Muscle of arm (tissue), 12 donors: ENCODE data around the gene PTX4. TPM values are rescaled to one million over a fixed set of nuclear protein-coding genes. Genes with fewer than 3 reads are reported as not detected.

Source experiments
- DNase-seq: peaks from one replicate; pipeline ENCODE4 v3.0.0-alpha.2; 2013
- polyA plus RNA-seq, 12 donors: library from polyadenylated mRNA; unstranded; fragments of 120-200 nt; gene quantifications; one replicate each; pipeline ENCODE4 v1.2.1, GENCODE V29; 2013; ENCODE audit not compliant: insufficient read length in 12 of 12

The PTX4 gene
- polyA plus RNA-seq, 12 donors = 0.32 to 1.1 (median 0.49) TPM; not detected in 2

DNA sequence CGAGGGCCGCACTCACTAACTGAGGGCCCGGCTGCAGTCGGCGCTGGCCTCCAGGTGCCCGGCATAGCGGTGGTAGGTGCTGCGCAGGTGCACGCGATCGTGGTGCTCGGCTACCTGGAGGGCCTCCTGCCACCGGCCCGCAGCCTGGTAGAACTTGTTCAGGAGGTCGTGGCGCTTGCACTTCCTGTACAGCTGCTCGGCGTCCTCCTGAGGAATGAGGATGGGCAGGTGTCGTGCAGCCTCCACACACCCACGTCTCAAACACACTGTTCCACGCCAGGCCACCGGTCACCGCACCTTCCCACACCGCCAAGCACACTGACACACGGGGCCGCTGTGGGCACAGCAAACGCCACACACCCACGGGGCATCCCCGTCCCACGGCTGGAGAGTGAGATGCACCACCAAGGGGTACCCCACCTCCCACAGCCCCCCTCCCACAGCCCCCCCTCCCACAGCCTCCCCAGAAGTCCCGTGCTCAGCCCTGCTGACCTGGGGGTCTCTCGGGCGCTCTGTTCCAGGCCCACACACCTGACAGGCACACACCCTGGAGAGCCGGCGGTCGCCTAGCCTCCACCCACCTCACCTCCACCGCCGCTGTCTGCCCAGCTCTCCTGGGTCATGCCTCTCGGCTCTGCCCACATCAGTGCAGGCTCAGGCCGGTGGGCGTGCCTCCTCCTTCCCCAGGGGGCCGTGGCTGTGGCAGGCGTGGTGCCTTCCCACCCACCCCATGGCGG is 37.3 kb upstream of the PTX4 start:
- DNase-seq = no peak

DNA sequence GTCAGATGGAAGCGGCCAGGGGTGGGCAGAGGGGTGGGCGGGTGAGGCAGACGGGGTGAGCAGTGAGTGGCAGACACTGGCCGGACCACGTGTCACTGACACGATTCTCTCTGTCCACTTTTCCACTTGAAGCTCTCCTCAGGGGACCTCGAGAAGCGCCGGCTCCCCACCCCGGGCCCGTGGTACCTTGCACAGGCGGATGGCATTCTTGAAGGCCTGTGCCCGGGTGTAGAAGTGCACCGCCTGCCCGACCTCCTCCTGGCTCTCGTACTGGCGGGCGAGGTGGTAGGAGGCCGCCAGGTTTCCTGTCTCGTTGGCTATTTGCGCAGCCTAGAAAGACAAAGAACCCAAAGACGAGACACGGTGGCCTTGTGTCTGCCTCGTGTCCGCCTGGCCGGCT is 35.6 kb upstream of the PTX4 start:
- DNase-seq = no peak

DNA sequence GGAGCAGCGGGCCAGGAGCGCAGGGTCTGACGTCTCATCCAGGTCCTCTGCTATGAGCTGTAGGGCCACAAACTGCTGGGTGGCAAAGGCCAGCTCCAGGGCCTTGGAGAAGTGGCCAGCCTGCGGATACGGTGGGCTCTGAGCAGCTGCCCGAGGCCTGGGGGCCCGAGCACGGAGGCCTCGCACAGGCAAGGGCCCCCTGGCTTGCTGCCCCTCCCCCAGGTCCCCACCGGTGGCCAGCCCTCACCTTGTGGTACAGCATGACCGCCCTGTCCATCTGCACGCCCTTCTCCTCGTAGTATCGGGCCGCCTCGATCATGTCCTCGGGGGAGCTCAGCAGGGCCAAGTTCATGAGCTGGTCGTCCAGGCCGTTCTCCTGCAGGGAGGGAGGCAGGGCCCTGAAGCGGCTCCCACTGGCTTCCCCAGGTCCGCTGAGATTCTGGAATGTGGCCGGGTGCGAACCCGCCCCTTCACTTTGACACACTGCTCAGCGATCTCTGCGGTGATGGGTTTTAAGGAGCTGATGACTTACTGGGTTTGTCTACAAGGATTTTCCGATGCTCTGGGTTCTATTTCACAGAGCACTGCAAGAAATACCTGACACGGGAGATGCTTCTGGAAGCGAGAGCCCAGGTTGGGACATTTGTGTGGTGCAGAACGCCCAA is 35.0 kb upstream of the PTX4 start:
- no peak for DNase-seq

DNA sequence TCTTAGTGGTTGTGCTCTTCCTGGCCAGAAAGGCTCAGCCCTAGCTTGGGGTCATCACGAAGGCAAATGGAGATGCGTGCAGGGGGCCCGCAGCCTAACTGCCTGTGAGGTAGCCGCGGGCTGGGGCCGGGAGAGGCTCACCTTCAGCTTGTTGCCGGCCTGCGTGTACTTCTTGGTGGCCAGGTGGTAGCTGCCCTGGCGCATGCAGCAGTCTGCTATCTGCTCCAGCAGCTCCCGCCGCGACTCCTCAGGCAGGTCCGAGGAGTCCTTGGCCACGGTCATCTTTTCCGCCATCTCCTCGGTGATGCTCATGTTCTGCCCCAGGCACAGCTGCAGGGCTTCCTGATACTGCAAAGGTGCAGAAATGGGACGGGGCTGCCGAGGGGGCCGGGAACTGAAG is 31.7 kb upstream of the PTX4 start:
- no peak for DNase-seq

DNA sequence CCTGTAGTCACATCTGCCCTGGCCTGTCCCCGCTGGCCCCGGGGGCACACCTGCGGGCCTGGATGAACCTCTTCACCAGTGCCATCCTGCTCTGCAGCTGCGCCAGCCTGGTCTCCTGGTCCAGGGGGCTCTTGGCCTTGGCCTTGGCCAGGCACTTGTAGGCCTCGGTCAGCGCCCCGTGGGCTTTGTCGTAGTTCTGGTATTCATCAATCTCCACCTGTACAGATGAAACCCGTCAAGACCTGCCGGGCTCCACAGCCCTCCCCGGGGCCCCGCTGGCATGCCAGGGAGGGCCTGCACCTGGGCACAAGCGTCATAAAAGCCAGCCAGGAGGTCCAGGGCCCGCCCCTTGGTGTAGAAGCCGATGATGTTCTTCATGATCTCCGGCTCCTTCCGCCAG is 31.1 kb upstream of the PTX4 start:
- no peak for DNase-seq

DNA sequence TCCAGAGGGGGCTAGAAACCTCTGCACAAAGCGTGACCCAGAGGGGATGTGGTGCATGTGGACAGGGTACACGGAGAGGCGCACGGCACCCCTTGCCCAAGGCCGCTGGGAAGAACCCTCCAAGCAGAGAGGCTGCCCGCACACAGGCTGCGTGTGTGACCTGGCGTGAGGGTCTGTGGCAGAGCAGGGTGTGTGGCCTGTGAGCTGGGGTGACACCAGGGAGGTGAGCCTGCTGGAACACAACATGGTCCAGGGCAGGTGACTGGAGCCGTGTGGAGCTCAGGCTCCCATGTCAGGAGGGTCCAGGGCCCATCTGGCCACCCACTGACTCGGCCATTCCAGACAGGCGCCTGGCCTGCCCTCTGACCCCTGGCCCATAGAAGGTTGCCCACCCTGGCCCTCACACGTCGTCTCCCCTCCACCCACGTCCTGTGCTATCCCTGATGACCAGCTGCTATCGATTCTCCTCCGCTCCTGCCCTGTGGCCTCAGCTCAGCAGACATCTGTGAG is 29.9 kb upstream of the PTX4 start:
- no peak for DNase-seq

DNA sequence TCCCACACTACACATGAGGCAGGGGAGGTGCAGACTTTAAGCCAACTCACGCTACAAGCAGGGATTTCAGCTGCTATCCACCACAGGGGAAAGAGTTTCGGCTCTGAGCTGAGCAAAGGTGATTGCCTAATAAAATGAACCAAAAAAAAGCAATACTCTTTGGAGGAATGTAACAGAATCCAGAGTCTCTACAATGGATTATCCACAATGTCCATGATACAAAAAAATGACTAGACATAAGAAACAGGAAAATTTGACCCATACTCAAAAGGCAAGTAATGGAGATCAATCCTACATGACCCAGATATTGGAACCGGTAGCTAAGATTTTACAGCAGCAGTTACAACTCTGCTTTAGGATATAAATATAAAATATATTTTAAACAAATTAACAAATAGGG is 25.8 kb upstream of the PTX4 start:
- no peak for DNase-seq

DNA sequence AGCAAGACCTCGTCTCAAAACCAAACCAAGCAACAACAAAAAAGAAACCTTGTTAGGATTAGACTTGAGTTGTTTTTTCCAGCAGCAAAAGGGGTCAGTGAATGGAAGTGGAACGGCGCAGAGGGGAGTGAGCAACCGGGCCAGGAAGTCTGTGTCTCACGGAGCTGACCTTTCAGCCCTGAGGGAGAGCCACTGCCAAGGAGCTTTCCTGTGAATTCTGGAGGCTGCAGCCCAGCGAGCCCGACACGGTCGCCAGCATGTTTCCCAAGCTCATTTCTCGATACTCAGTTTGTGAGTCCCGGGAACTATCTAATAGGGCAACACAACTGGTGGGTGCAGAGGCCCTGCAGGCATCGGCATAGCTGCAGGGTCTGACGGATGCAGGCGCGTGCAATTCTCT is 24.0 kb upstream of the PTX4 start:
- DNase-seq = no peak

DNA sequence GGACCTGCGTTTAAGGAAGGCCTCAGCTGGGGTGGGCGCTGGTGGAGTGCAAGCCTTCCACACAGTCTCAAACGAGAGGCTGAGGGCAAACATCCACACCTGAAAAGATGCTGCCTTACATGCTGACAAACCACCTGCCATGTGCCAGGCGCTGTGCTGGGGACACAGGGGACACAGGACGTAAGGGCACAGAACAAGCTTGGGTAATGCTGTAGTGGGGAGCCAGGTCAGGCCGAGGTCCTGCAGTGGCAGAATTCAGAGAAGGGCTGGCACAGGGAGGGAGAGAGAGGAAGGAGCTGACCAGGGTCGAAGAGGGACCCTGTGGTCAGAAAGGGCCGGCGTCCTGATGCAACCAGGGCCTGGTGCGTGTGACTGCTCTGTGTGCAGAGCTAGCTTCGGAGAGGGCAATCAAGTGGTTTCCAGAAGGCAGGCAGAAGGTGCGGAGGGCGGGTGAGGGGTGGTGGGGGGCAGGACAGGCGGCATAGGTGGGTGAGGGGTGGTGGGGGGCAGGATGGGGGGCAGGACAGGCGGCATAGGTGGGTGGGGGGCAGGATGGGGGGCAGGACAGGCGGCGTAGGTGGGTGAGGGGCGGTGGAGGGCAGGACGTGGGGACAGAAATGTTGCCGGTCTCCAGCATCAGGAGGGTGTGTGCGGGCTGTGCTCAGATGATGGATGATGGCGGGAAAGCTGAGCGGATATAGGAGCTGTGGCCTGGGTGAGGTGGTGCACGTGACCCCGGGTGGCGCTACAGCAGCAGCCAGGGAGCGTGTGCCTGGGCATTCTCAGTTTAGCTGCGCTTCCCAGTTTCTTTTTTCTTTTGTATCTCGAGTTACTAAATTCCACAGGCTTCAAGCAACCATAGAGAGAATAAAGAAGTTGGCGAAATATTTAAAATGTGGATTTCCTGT is 23.2 kb upstream of the PTX4 start:
- DNase-seq = no peak

DNA sequence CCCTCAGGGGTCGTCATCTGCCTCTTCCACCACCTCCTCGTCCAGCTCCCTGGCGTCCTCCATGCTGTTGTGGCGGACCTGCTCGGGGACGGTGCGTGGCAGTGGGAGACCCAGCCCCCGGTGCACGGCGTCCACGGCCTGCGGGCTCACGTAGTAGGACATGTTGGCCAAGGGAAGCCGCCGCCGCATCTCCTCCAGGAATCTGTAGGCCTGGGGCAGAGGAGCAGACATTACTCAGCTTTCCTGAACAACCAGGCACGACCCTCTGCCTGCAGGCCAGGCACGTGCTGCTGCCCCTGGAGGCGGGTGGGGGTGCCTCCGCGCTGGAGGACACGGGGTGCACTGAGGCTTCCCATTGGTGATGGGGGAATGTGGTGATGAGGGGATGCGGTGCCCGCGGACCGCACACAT is 22.2 kb upstream of the PTX4 start:
- DNase-seq = no peak

DNA sequence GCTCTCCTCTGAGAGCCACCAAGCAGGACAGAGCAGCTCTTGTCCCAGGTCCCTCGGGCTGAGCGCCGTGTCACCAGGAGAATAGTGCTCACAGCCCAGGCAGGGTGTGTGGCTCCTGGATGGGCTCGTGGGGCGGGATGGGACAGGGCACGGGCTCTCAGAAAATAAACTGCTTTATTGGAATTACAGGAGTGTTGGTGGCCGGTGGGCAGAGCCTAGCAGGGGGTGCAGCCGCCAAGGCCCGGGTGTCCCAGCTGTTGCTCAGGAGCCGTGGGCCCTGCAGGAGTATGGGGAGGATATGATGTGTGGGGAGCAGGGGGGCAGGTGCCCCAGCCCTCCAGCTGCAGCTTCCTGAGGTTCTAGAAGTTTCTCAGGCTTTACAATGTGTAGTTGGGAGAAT is 21.5 kb upstream of the PTX4 start:
- DNase-seq = no peak

DNA sequence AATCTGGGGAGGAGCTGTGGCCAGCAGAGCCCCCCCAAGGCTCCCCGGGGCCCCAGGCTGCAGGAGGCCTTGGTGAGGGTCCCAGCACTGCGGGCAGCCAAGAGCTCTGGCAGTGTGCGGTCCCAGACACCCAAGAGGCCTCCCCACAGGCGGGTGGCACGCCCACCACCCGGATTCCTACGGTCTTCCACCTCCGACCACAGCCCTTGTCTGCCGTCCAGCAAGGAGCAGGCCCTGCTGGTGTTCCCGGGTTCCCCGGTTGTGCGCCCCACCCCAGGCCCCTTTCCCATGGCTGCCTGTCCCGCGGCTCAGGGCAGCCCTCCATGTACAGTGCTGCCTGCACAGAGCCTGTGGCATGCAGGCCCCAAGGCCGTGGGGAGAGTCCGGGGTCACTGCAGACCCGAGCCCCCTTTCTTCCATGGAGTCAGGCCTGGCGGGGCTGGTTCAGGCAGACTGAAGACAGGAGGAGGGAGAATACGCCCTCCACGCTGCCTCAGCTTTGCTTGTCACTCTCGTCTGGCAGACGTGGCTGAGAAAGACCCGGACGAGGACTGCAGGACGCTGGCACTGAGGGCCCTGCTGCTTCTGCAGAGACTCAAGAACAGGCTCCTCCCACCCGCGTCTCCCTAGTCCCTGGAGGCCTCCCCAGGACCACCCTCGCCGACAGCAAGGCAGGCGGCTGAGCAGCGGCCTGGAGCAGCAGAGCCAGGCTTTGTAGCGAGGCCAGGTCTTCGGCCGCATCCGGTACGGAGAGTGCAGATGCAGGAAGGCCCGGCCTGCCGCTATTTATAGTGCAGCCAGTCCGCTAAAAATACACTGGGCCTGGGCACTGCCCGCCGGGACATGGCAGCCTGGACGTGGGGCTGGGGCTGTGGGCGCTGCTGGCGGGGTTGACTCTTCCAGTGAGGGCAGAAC is 20.8 kb upstream of the PTX4 start:
- DNase-seq = no peak

DNA sequence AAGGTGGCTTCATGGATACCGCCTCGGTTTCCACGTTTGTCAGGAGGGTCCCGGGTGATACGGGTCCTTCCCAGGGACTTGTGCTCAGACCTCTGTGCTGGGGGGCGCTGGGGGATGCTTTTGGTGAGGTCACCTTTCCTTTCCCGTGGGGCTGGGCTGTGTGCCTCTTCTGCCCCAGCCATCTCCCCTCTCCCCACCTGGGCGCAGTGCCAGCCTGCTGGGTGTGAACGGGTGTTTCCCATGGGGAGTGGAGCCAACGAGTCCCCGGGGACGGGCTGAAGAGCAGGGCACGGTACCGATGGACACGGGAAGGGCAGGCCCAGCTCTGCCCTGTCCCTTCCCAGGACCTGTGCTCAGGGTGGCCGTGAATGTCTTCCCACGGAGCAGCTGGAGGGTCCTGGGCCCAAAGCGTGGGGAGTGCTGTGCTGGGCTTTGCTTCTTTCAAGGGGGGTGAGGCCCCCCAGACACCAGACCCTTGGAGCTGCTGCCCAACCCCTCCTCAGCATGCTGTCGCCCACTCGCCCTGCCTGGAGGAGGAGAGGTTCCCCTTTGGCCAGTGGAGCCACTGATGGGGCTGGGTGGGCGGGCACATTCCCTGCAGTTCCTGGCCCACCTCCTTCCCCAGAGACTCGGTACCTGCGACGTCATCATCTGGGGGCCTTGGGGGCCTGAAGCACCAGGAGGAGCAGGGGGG is 19.9 kb upstream of the PTX4 start:
- DNase-seq = no peak

DNA sequence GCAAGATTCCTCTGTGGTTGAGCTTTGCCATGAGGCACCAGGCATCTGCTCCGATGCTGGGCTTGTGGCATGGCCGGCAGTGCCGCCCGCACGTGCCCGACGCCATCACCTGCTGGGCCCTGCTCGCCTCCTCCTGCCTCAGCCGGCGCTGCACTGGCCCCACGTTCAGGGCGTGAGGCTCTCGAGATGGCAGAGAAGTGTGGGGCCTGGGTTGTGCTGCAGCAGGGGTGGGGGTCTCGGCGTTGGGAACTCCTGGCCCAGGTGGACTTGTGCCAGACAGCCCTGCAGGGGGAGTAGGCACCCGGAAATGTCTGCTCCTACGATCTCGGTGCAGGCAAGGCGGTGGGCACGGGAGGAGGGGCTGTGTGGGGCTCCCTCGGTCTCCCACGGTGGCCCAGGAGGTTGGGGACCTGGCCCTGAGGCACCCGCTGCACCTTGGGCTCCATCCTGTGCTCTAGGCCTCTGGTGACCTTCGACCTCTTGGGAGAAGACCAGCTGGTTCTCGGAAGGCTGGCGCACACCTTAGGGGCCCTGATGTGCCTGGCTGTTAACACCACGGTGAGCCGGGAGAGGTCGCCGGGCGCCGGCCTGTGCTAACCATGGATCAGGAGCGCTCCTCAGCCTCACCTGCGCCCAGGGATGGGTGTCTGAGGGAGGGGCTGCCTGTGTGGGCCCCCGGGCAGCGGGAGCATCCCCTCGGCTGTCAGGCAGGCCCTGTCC is 17.9 kb upstream of the PTX4 start:
- no peak for DNase-seq

DNA sequence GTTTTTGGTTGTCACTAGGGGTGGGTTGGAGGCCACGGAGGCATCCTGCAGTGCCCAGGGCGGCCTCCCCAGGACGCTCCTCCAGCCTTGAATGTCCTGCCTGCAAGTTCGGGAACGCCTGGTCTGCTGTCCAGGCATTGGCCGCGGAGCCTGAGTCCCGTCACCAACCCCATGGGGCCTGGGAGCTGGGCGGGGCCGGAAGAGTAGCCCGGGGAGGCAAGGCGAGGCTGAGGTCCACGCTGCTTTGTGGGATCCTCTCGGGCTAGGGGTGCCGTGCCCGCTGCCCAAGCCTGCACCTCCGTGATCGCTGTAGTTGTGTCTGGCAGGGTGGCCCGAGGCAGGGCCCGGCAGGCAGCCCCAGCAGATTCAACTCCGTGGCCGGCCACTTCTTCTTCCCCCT is 17.2 kb upstream of the PTX4 start:
- DNase-seq = no peak

DNA sequence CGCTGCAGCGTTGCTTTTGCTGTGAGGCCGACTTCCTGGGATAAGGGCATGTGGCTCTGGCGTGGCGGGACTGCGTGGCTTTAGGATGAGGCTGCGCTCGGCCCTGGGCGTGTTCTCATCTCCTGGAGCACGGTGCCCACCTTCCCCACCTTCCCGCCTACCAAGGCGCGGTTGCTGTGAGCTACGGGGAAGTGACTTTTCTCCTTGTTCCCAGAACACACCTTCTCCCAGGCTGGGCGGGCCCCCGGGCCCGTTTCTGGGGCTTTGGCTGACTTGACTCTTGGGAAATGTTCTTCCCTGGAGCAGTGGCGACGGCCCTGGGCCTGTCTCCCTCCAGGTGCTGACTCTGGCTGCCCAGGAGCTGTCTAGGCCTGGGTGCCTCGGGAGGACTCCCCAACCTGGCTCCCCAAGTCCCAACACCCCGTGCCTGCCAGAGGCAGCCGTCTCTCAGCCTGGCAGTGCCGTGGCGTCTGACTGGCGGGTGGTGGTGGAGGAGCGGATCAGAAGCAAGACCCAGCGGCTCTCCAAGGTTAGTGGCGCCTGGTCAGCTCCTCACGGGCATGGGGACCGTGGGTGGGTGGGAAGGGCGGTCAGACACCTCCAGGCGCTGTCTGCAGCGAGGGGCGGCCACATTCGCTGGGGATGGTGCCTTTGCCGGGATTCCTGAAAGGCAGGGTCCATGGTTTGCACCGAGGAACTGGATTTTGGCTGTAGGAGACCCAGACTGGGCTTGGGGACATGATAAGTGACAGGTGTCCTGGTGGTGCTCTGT is 16.5 kb upstream of the PTX4 start:
- DNase-seq = no peak

DNA sequence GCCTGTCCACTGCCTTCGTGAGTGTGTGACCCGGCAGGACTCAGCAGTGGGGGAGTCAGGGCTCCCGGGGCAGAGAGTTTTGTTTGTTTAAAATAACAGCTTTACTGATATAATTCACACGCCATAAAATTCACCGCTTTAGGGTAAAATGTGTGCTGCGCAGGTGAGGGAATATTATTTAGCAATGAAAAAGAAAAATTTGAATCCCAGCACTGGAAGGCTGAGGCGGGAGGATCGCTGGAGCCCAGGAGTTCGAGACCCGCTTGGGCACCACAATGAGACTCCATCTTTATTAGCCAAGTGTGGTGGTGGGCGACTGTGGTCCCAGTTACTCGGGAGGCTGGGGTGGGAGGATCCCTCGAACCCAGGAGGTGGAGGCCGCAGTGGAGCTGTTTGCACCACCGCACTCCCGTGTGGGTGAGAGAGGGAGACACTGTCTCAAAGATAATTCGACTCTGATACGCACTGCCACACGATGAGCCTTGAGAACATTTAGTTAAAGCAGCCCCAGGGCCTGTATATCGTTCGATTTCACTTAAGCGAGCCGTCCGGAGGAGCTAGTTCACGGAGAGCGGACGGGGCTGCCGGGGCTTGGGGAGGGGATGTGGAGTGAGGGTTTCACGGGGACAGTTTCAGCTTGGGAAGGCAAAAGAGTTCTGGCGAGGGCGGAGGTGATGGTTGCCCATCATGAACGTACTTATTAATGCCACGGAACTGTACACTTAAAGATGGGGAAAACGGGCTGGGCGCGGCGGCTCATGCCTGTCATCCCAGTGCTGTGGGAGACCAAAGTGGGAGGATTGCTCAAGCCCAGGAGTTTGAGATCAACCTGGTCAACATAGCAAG is 14.6 kb upstream of the PTX4 start:
- no peak for DNase-seq
